MM.1S (cell line): ENCODE results near the gene CELF4.

Source experiments
- DNase-seq: peaks from one replicate; pipeline ENCODE4 v3.0.0-alpha.2; 2015
- H2AFZ ChIP-seq: fragments of 300-600 bp; sonication (generic); 2 replicates; pipeline ENCODE4 v1.6.0; 2016; ENCODE audit warnings: antibody characterized with exemption, low read length
- H3F3A ChIP-seq: fragments of 300-600 bp; sonication (generic); 2 replicates; pipeline ENCODE4 v1.6.1; 2016; ENCODE audit warnings: mild to moderate bottlenecking, antibody characterized with exemption, low read length, moderate library complexity, mixed read lengths; ENCODE audit not compliant: insufficient read depth
- H3K27ac ChIP-seq: fragments of 300-600 bp; sonication (generic); 2 replicates; pipeline ENCODE4 v1.5.1; 2016; ENCODE audit warnings: mild to moderate bottlenecking, low read length
- H3K27me3 ChIP-seq: fragments of 300-600 bp; sonication (generic); replicated peaks from 2 replicates; pipeline ENCODE4 v1.6.0; 2016; ENCODE audit warnings: low read length; ENCODE audit not compliant: insufficient read depth
- H3K36me3 ChIP-seq: fragments of 300-600 bp; sonication (generic); replicated peaks from 2 replicates; pipeline ENCODE4 v1.6.1; 2016; ENCODE audit warnings: mild to moderate bottlenecking, low read length, mixed read lengths; ENCODE audit not compliant: insufficient read depth
- H3K4me1 ChIP-seq: fragments of 300-600 bp; sonication (generic); 2 replicates; pipeline ENCODE4 v1.6.1; 2016; ENCODE audit warnings: low read length, mixed read lengths
- H3K4me2 ChIP-seq: fragments of 300-600 bp; sonication (generic); 2 replicates; pipeline ENCODE4 v1.6.0; 2016; ENCODE audit warnings: low read depth, low read length
- H3K4me3 ChIP-seq: fragments of 300-600 bp; sonication (generic); 2 replicates; pipeline ENCODE4 v1.5.1; 2016; ENCODE audit warnings: low read length, mixed read lengths
- H3K79me2 ChIP-seq: fragments of 300-600 bp; sonication (generic); 2 replicates; pipeline ENCODE4 v1.6.1; 2016; ENCODE audit warnings: mixed run types, low read length, mixed read lengths
- H3K9ac ChIP-seq: fragments of 300-600 bp; sonication (generic); 2 replicates; pipeline ENCODE4 v1.6.1; 2016; ENCODE audit warnings: low read length, mixed read lengths
- H3K9me2 ChIP-seq: fragments of 300-600 bp; sonication (generic); replicated peaks from 2 replicates; pipeline ENCODE4 v1.6.1; 2016; ENCODE audit warnings: mild to moderate bottlenecking, low read length, mixed read lengths; ENCODE audit not compliant: insufficient read depth
- H3K9me3 ChIP-seq: fragments of 300-600 bp; sonication (generic); replicated peaks from 2 replicates; pipeline ENCODE4 v1.6.1; 2016; ENCODE audit warnings: mild to moderate bottlenecking, low read length, mixed read lengths; ENCODE audit not compliant: insufficient read depth
- H4K20me1 ChIP-seq: fragments of 300-600 bp; sonication (generic); 2 replicates; pipeline ENCODE4 v1.6.1; 2016; ENCODE audit warnings: mild to moderate bottlenecking, low read length, moderate library complexity, mixed read lengths; ENCODE audit not compliant: insufficient read depth
- CTCF ChIP-seq: fragments of 300-600 bp; sonication (generic); IDR thresholded peaks from 2 replicates; pipeline ENCODE4 v1.5.1; 2016; ENCODE audit warnings: antibody characterized with exemption, low read length, mixed read lengths
- EZH2 ChIP-seq: fragments of 300-600 bp; sonication (generic); optimal IDR thresholded peaks from 2 replicates; pipeline ENCODE3; 2017; ENCODE audit warnings: low read depth, mild to moderate bottlenecking, antibody characterized with exemption, low read length, mixed read lengths
- EZH2phosphoT487 ChIP-seq: fragments of 300-600 bp; sonication (generic); IDR thresholded peaks from 2 replicates; pipeline ENCODE4 v1.6.1; 2018; ENCODE audit warnings: antibody characterized with exemption, low read length

Gene CELF4

GRCh38 chr18:37313624-37314023 is 252.0 kb downstream of the CELF4 start:
- Histone ChIP-seq H4K20me1 (no peaks in the 10 kb centered on the region), H3K4me3 (no peak overlapping the region), H3K79me2 (no peaks in the 10 kb centered on the region), H3K27ac (no peak overlapping the region), H3K9me3 (no peaks in the 10 kb centered on the region), H3K9me2 (no peaks in the 10 kb centered on the region), H3K36me3 (no peaks in the 10 kb centered on the region), H3K27me3 (no peaks in the 10 kb centered on the region), H2AFZ (no peak overlapping the region), H3K4me1 (no peaks in the 10 kb centered on the region), H3K9ac (no peak overlapping the region), H3F3A (no peaks in the 10 kb centered on the region), H3K4me2 (no peak overlapping the region)
- no peak for DNase-seq
- TF ChIP-seq EZH2phosphoT487 (no peak), CTCF (no peak)

GRCh38 chr18:37309861-37310260 is 255.7 kb downstream of the CELF4 start:
- Histone ChIP-seq H3K4me3 (no peak overlapping the region), H4K20me1 (no peaks in the 10 kb centered on the region), H3F3A (no peaks in the 10 kb centered on the region), H2AFZ (no peak overlapping the region), H3K9ac (no peak overlapping the region), H3K79me2 (no peaks in the 10 kb centered on the region), H3K27ac (no peak overlapping the region), H3K9me3 (no peaks in the 10 kb centered on the region), H3K27me3 (no peaks in the 10 kb centered on the region), H3K36me3 (no peaks in the 10 kb centered on the region), H3K4me1 (no peaks in the 10 kb centered on the region), H3K4me2 (no peak overlapping the region), H3K9me2 (no peaks in the 10 kb centered on the region)
- no peak for DNase-seq
- no peak for TF ChIP-seq EZH2phosphoT487
- no peak for TF ChIP-seq CTCF
- no peak for TF ChIP-seq EZH2

DNA sequence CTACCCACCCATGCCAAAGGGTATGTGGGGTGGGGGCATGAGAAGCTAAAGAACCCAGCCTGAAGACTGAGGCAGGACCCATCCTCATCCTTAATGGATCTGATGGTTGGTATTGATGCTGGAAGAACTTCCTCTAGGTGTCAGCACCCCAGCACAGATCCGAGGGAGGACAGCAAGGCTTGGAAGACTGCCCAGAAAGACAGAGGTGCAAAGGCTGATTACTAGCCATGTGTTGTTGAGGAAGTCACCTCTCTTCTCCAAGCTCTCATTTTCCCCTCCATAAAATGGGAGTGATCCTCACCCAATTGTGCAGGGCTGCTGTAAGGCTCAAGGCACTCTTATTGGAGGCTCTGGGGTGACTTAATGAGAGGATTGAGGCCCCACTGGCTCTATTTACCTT is 256.5 kb downstream of the CELF4 start:
- H3K9me3 ChIP-seq = no peaks in the 10 kb centered on the region
- H3K27ac ChIP-seq = no peak overlapping the region
- no peaks in the 10 kb centered on the region for H4K20me1 ChIP-seq
- H3K27me3 ChIP-seq = no peaks in the 10 kb centered on the region
- H3K4me1 ChIP-seq = no peaks in the 10 kb centered on the region
- TF ChIP-seq CTCF = no peak
- no peak for TF ChIP-seq EZH2
- TF ChIP-seq EZH2phosphoT487 = no peak
- no peaks in the 10 kb centered on the region for H3K79me2 ChIP-seq
- no peak overlapping the region for H2AFZ ChIP-seq
- no peak overlapping the region for H3K4me2 ChIP-seq
- H3F3A ChIP-seq = no peaks in the 10 kb centered on the region
- H3K4me3 ChIP-seq = no peak overlapping the region
- H3K9ac ChIP-seq = no peak overlapping the region
- no peak for DNase-seq
- no peaks in the 10 kb centered on the region for H3K36me3 ChIP-seq
- no peaks in the 10 kb centered on the region for H3K9me2 ChIP-seq

DNA sequence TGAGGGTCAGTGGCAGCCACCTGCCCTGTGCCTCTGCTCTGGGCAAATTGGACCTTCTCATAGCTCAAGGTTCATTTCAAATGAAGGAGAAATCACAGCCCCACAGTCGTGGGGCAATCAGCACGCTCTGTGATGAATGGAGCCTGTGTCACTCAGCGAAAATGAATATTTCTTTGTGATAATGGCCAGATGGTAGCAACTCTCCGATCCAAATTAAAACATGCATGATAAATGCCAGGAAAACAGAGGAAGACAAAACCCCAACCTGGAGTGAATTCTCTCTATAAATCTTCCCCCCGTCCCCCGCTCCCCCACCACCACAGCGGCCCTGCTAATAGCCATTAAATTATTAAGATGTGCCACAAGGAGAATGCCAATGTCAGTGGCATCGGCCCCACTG is 258.4 kb downstream of the CELF4 start:
- Histone ChIP-seq H3K27ac (no peak overlapping the region), H4K20me1 (no peaks in the 10 kb centered on the region), H3K4me2 (no peak overlapping the region), H3K9ac (no peak overlapping the region), H3F3A (no peaks in the 10 kb centered on the region), H3K27me3 (no peaks in the 10 kb centered on the region), H3K36me3 (no peaks in the 10 kb centered on the region), H3K9me2 (no peaks in the 10 kb centered on the region), H3K4me3 (no peak overlapping the region), H3K9me3 (no peaks in the 10 kb centered on the region), H3K79me2 (no peaks in the 10 kb centered on the region), H3K4me1 (no peaks in the 10 kb centered on the region), H2AFZ (no peak overlapping the region)
- TF ChIP-seq EZH2 (no peak), CTCF (no peak), EZH2phosphoT487 (no peak)
- no peak for DNase-seq
